Progenitor cell of endocrine pancreas (in vitro differentiated cells): ENCODE measurements around the gene MOGAT2. TPM values are rescaled to one million over a fixed set of nuclear protein-coding genes. Genes with fewer than 3 reads are reported as not detected.

Experiments used
- DNase-seq: peaks from one replicate; pipeline ENCODE4 v3.0.0; 2021; ENCODE audit warnings: low spot score; ENCODE audit not compliant: unreplicated experiment
- H3K27ac Mint-ChIP-seq: 2 replicates; pipeline ENCODE4 v1.8.0; 2021; ENCODE audit warnings: mild to moderate bottlenecking, moderate library complexity, mixed read lengths
- H3K27me3 Mint-ChIP-seq: 2 replicates; pipeline ENCODE4 v1.8.0; 2021; ENCODE audit warnings: mixed read lengths
- H3K36me3 Mint-ChIP-seq: 2 replicates; pipeline ENCODE4 v1.8.0; 2022; ENCODE audit warnings: mixed read lengths; ENCODE audit not compliant: insufficient read depth
- H3K4me1 Mint-ChIP-seq: 2 replicates; pipeline ENCODE4 v1.8.0; 2021; ENCODE audit warnings: low read depth, mixed read lengths
- H3K4me3 Mint-ChIP-seq: 2 replicates; pipeline ENCODE4 v1.8.0; 2021; ENCODE audit warnings: low read depth, mild to moderate bottlenecking, moderate library complexity, mixed read lengths
- H3K9me3 Mint-ChIP-seq: 2 replicates; pipeline ENCODE4 v1.8.0; 2021; ENCODE audit warnings: low read depth, mixed read lengths
- CTCF ChIP-seq: fragments of 200-600 bp; sonication (generic); IDR thresholded peaks from one replicate; pipeline ENCODE4 v1.5.0; 2021; ENCODE audit warnings: antibody characterized with exemption, mild to moderate bottlenecking; ENCODE audit not compliant: unreplicated experiment
- total RNA-seq: library from RNA; stranded (reverse); gene quantifications from 2 replicates; pipeline ENCODE4 v1.2.1, GENCODE V29; 2021

The MOGAT2 gene
- total RNA-seq, 1 donor from 2014 or later: not detected

- Mint-ChIP-seq H3K9me3 (peaks cover 3% of the 10 kb centered on the region), H3K36me3 (peaks cover 1% of the 10 kb centered on the region), H3K27me3 (peaks cover 16% of the 10 kb centered on the region), H3K4me1 (peaks cover 6% of the 10 kb centered on the region), H3K4me3 (no peak overlapping the region), H3K27ac (no peak overlapping the region)
- TF ChIP-seq CTCF: no peak
- no peak for DNase-seq
Measured at GRCh38 chr11:75760710-75761493, 43.3 kb downstream of the MOGAT2 start.

- peaks cover 3% of the 10 kb centered on the region for H3K9me3 Mint-ChIP-seq
Measured at GRCh38 chr11:75762158-75762557, 44.5 kb downstream of the MOGAT2 start.

GRCh38 chr11:75762885-75763284, 45.2 kb downstream of the MOGAT2 start:
- DNase-seq: no peak
- Mint-ChIP-seq H3K36me3 (peaks cover 1% of the 10 kb centered on the region), H3K4me3 (no peak overlapping the region), H3K27me3 (peaks cover 29% of the 10 kb centered on the region), H3K9me3 (peaks cover 3% of the 10 kb centered on the region), H3K27ac (no peak overlapping the region), H3K4me1 (peaks cover 6% of the 10 kb centered on the region)
- TF ChIP-seq CTCF: no peak

More at GRCh38 chr11:75762158-75762557, 44.5 kb downstream of the MOGAT2 start:
- H3K27me3 Mint-ChIP-seq: peaks cover 23% of the 10 kb centered on the region
- peaks cover 1% of the 10 kb centered on the region for H3K36me3 Mint-ChIP-seq
- H3K27ac Mint-ChIP-seq: no peak overlapping the region
- DNase-seq: no peak
- TF ChIP-seq CTCF: no peak
- H3K4me1 Mint-ChIP-seq: peaks cover 6% of the 10 kb centered on the region
- H3K4me3 Mint-ChIP-seq: no peak overlapping the region

- Mint-ChIP-seq H3K4me3 (no peak overlapping the region), H3K9me3 (peaks cover 3% of the 10 kb centered on the region), H3K36me3 (peaks cover 1% of the 10 kb centered on the region), H3K4me1 (peaks cover 6% of the 10 kb centered on the region), H3K27ac (no peak overlapping the region), H3K27me3 (peaks cover 33% of the 10 kb centered on the region)
- DNase-seq: no peak
- no peak for TF ChIP-seq CTCF
Measured at GRCh38 chr11:75763846-75764245, 46.2 kb downstream of the MOGAT2 start.

- no peak for TF ChIP-seq CTCF
- Mint-ChIP-seq H3K9me3 (peaks cover 3% of the 10 kb centered on the region), H3K4me3 (no peak overlapping the region), H3K27ac (no peak overlapping the region), H3K36me3 (peaks cover 1% of the 10 kb centered on the region), H3K27me3 (peaks cover 45% of the 10 kb centered on the region), H3K4me1 (no peaks in the 10 kb centered on the region)
- DNase-seq: no peak
Measured at GRCh38 chr11:75765116-75765515, 47.5 kb downstream of the MOGAT2 start.
